Activated CD4-positive, CD25-positive, alpha-beta regulatory T cell treated with anti-CD3 and anti-CD28 coated beads, Interleukin-2, amount 50 U/mL, for 72 hours (primary cell): ENCODE measurements around the gene CTTNBP2NL.

Experiments
- DNase-seq: peaks from one replicate; pipeline ENCODE4 v3.0.0; 2021

Gene CTTNBP2NL

GRCh38 chr1:112509005-112509659 lies 113.1 kb downstream of the CTTNBP2NL start:
- DNase-seq: no peak

GRCh38 chr1:112509660-112510178 lies 113.7 kb downstream of the CTTNBP2NL start:
- DNase-seq: no peak

DNA sequence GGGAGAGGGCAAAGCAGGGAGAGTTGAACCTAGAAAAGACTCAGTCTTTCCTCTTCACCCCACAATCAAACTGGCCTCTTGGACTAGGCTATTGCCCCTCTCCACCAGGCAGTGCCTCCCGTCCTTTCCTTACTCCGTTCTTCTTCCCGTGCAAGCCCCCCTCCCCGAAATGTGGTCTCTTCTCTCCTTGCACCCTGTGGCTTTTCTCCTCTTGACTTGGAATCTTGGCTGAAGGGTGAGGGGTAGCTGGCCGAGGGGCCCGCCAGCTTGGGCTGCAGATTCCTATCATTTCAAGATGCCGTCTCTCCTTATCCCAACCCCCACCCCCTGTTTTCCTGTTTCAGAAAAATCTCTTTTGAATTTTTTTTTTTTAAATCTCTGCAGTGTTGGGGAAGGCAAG lies 114.3 kb downstream of the CTTNBP2NL start:
- no peak for DNase-seq
